ENCODE results near the gene NBPF3.

Gene NBPF3

DNA sequence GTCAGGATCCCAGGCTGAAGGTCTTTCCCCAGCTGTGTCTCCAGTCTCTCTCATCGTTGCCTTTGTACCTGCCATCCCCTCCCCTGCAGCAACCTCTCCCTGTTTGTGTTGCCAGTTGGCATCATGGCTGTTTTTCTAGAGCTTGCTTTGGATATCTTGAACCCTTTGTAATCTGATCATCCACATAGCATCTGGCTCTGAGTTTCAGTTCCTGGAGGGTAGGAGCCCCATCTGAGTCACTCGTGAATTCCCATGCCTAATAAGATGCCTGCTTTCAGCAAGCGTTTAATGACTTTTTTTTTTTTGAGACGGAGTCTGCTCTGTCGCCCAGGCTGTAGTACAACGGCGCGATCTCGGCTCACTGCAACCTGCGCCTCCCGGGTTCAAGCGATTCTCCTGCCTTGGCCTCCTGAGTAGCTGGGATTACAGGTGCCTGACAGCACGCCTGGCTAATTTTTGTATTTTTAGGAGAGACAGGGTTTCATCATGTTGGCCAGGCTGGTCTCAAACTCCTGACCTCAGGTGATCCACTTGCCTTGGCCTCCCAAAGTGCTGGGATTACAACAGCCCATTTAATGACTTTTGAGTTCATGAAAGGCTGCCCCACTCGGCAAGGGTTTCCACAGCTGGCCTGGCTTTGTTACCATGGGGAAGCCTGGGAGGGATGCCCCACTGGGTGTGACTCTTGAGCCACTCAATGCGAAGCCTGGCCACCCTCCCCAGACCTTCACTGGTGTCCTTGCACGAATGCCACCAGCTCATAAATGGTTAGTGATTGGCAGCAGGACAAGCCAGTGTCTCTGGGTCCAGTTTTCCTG, 81.2 kb downstream of the NBPF3 start:
- no peak for DNase-seq

DNA sequence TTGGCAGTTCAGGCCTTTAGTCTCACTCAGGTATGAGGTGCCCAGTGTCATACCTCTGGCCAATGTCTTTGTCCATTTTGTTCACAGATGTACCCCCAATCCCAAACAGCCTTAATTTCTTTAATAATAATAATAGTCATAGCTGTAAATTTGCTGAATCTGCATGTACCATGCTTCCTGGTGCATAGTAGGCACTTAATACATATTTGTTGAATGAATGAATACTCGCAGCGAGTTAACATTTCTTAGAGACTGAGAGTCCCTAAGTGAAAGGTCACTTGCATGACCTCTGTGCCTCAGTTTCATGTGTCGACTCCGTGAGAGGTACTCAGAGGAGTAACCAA, 81.8 kb downstream of the NBPF3 start:
- no peak for DNase-seq

DNA sequence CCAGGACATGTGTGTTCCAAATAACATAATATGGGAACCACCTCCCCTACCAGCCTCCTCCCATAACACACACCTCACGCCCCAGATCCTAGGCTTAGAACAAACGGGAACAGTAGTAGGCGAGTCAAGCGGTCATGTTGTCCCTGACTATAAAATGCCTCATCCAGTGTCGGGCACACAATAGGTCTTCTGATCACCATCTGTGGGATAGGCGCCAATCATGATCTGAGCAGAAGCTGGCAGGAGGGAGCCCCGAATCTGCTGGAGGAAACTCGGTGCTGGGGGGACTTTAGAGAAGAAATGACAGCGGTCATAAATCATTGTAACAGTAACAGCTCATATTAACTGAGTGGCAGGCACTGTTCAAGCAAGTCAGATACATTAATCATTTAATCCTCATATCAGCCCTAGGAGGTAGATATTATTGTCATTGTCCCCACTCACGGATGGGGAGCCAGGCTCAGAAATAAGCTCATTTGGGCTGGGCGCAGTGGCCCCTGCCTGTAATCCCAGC, 82.6 kb downstream of the NBPF3 start:
- DNase-seq, result no peak

DNA sequence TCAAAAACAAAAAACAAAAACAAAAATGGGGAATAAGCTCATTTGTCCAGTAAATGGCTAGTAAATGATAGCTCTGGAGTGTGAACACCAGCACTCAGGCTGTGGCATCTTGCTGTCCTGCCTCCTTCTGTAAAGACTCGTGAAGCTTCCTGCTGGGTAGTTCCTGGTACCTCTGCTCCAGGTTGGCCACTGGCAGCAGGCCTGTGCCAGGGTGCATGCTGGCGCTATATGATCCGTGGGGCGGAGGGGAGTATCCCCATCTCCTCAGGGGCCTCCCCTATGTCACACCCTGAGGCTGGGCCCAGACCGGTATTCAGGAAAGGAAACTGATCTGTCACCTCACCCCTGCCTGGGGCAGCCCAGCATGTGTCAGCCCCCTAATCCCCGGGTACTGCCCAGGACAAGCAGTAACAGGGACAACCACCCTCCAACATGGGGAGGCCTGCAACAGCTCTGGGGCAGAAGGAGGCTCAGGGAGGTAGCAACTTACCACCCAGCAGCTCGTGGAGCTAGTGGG, 83.4 kb downstream of the NBPF3 start:
- DNase-seq, result no peak

DNA sequence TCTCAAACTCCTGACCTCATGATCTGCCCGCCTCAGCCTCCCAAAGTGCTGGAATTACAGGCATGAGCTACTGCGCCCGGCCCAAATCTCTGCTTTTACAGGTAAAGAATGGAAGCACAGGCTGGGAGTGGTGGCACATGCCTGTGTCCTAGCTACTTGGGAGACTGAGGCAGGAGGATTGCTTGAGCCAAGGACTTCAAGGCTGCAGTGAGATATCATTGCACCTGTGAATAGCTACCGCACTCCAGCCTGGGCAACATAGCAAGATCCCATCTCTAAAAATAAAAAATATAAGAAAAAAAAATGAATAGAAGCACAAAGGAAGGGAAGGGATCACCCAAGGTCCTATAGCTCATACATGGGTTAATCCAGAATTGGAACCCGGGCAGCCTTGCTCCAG, 84.3 kb downstream of the NBPF3 start:
- DNase-seq, result no peak

DNA sequence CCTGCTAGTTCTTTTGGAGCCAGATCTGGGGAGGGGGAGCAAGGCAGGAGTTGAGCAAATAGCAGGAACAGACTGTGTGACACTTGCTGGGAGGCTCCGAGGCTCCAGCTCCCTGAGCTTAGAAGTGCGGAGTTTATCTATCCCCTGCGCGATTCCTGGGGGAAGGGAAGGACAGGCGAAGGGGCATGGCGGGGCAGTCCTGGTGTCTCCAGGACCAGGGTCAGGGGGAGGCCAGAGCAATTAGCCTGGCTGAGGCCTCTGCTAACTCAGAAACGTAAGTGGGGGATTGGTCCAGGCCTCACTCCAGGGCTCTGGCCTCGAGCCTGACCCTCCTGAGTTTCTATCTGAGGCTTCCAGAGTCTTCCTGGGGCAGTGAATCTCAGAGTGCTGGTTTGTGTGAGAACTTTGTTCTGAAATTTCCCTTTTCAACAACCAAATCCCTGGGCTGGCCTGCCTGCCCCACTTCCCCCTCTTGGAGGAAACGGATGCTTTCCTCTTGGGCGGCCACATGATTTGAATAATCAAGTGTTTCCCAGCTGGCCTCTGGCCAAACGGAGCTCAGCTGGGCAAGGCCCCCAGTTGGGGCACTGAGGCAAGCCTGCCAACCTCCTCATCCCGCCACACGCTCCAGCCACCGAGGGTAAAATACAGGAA, 84.9 kb downstream of the NBPF3 start:
- DNase-seq, result no peak

DNA sequence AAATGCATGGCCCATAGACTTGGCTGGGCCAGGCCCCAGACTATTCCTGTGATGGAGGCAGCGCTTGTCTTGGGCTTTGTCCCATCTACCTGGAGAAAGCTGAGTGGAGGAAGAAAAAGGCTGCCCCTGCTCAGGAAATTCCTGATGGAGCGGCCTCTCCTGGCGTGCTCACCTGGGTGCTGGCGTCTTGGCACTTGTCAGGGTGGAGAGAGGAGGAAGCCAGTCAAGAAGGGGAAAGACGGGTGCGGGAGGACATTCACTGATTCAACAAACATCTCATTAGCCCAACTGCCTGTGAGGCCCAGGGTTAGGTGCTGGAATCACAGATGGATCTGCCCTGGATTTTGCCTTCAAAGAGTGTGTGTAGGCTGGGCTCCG, 85.4 kb downstream of the NBPF3 start:
- DNase-seq, result no peak

DNA sequence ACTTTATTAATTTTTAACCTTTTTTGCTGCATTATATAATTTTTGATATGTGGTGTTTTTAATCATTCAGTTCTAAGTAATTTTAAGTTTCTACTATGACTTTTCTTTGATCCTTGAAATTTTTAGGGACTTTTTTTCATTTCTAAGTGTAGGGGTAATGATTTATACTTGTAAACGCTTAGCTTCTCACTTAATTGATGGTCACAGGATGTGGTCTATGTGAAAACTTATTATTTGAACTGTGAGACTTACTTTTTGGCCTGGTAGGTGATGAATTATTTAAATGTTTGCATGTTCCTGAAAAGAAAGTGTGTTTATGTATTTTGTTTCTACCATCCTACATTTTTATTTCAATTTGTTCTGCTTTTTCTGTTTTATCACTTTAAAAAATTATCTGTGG, 86.5 kb downstream of the NBPF3 start:
- DNase-seq, result no peak

DNA sequence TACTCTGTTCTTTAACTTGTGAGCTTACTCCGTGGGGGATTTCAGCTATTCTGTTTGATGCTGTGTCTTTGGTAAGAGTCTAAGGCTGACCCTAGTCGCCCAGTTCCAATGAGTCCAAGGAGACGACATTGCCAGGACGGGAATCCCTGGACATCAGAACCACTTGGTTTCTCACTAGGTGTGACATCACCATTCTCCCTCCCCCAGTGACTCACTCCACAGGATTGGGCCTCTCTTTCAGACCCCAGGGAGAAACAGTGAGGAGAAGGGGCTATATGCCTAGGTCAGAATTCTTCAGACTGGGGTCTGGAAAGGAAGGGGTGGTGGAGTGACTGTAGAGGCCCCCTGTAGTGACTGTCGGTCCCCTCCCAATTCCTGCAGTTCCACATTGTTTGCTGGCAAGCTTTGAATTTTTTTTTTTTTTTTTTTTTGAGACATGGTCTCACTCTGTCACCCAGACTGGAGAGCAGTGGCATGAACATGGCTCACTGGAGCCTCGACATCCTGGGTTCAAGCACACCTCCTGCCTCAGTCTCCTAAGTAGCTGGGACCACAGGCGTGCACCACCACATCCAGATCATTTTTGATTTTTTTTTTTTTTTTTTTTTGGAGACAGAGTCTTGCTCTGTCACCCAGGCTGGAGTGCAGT, 90.6 kb downstream of the NBPF3 start:
- DNase-seq, result no peak

DNA sequence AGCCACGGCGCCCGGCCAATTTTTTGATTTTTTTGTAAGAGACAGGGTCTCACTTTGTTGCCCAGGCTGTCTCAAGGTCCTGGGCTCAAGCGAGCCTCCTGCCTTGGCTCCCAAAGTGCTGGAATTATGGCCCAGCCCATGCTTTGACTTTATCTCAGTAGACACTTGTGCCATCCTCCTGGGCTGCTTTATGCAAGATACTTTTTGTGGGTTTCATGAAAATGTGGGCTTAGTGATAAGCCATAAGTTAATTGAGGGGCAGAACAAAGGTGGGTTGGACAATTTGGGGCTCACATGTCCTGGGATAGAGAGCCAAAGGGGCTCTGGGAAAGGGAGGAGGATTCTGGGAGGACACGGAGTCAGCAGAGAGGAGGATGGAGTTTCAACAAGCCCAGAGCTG, 91.3 kb downstream of the NBPF3 start:
- no peak for DNase-seq

DNA sequence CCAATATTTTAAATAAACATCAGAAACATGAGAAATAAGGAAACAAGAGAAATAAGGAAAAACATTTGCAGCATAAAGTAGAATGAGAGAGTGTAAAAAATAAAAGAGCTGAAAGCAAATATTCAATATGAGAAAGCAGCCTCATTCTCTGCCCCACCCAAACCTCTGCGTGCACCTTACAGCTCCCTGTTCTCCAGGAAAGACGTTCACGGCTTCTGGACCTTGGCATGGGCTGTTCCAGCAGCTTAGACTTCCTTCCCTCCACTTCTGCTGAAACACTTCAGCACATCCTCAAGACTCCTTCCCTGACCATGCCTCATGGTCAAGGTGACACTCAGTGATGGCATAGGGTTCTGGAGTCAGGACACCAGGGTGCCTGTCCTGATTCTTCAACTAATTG, 92.6 kb downstream of the NBPF3 start:
- no peak for DNase-seq

DNA sequence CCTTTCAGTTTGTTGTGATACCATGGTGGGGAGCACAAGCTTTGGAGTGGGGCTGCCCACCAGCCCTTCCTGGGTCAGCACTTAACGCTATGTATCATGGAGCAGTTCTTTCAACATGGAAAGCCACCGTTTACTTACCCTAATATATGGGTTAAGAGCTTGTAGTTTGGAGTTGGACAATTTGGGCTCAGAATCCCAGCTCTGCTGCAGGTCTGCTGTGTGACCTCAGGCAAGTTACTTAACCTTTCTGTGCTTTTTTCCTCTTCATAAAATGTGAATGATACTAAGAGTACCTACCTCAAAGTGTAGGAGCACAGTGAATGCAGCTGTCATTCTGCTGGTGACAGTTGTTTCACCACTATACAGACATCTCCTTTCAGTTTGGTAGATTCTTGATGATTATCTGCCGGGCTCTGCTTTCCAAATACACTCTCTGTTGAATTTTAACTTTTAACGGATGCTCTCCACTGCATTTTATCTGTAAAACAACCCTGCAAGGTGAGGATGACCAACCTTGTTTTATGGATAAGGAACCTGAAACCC, 93.1 kb downstream of the NBPF3 start:
- DNase-seq, result no peak

DNA sequence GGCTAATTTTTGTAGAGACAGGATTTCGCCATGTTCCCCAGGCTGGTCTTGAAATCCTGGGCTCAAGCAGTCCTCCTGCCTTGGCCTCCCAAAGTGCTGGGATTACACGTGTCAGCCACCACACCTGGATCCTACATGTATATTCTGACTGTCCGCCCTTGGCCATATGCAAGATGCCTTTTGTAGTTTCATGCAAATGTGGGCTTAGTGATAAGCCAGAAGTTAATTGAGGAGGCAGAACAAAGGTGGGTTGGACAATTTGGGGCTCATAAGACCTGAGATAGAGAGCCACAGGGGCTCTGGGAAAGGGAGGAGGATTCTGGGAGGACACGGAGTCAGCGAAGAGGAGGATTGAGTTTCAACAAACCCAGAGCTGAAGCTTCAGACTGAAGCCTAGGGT, 94.2 kb downstream of the NBPF3 start:
- no peak for DNase-seq

All from activated CD4-positive, CD25-positive, alpha-beta regulatory T cell treated with anti-CD3 and anti-CD28 coated beads, Interleukin-2, amount 50 U/mL, for 72 hours (primary cell).